IMR-90 (cell line): ENCODE data around the gene CILP. TPM values are rescaled to one million over a fixed set of nuclear protein-coding genes. Genes with fewer than 3 reads are reported as not detected.

Experiments used
- ATAC-seq: fragments of 200-7000 bp; cut with Tn5 transposase; 2 replicates; pipeline ENCODE4 v1.9.1; 2020; ENCODE audit warnings: low read depth, mild to moderate bottlenecking, moderate library complexity
- BruUV-seq: library from RNA; stranded (reverse); fragments of 400-500 nt; replicated peaks from 2 replicates; lab custom pipeline; 2021; lab: Mats Ljungman, UMichigan
- CTCF ChIA-PET: fragments of 300-600 bp; formaldehyde crosslinking; extraction: SDS; loops from one replicate; lab custom pipeline; 2021; ENCODE audit warnings: antibody characterized with exemption; lab: Yijun Ruan, JAX
- POLR2A ChIA-PET: fragments of 300-600 bp; sonication (Branson Sonifier 250); formaldehyde crosslinking; loops from one replicate; lab custom pipeline; 2022; ENCODE audit warnings: antibody characterized with exemption; ENCODE audit not compliant: unreplicated experiment; lab: Charles Lee
- DNase-seq: peaks from one replicate; pipeline ENCODE4 v3.0.0; 2013
- H2AFZ ChIP-seq: replicated peaks from 2 replicates; pipeline ENCODE3; 2013; ENCODE audit warnings: low read length, mild to moderate bottlenecking; ENCODE audit not compliant: poor library complexity
- H2AK5ac ChIP-seq: 2 replicates; pipeline ENCODE4 v1.6.1; 2013; ENCODE audit warnings: low read depth, low read length, inconsistent platforms
- H2AK9ac ChIP-seq: replicated peaks from 2 replicates; pipeline ENCODE3; 2013; ENCODE audit warnings: mild to moderate bottlenecking, low read depth, low read length, moderate library complexity; ENCODE audit not compliant: poor library complexity
- H2BK120ac ChIP-seq: 2 replicates; pipeline ENCODE4 v1.6.1; 2013; ENCODE audit warnings: low read depth, low read length, inconsistent platforms
- H2BK15ac ChIP-seq: 3 replicates; pipeline ENCODE4 v1.6.1; 2013; ENCODE audit warnings: low read depth, low read length, inconsistent platforms
- H2BK20ac ChIP-seq: 2 replicates; pipeline ENCODE4 v1.6.1; 2013; ENCODE audit warnings: low read depth, mild to moderate bottlenecking, inconsistent platforms, low read length, moderate library complexity
- H2BK5ac ChIP-seq: 2 replicates; pipeline ENCODE4 v1.6.1; 2013; ENCODE audit warnings: mild to moderate bottlenecking, low read depth, low read length, inconsistent platforms; ENCODE audit not compliant: poor library complexity, severe bottlenecking
- H3K14ac ChIP-seq: replicated peaks from 2 replicates; pipeline ENCODE4 v1.6.1; 2013; ENCODE audit warnings: low read depth, low read length, inconsistent platforms
- H3K18ac ChIP-seq: 2 replicates; pipeline ENCODE4 v1.6.1; 2013; ENCODE audit warnings: low read depth, low read length, control low read depth
- H3K23ac ChIP-seq: 2 replicates; pipeline ENCODE4 v1.6.1; 2013; ENCODE audit warnings: low read depth, low read length, inconsistent platforms
- H3K27ac ChIP-seq: 2 replicates; pipeline ENCODE4 v1.5.1; 2013; ENCODE audit warnings: mild to moderate bottlenecking, control low read depth, low read length; ENCODE audit not compliant: insufficient read depth
- H3K27me3 ChIP-seq: 2 replicates; pipeline ENCODE4 v1.6.1; 2013; ENCODE audit warnings: low read length; ENCODE audit not compliant: control insufficient read depth, insufficient read depth
- H3K36me3 ChIP-seq: 2 replicates; pipeline ENCODE4 v1.6.1; 2013; ENCODE audit warnings: low read length, mixed read lengths; ENCODE audit not compliant: control insufficient read depth, insufficient read depth
- H3K4ac ChIP-seq: 2 replicates; pipeline ENCODE4 v1.6.1; 2013; ENCODE audit warnings: low read depth, low read length, inconsistent platforms
- H3K4me1 ChIP-seq: 2 replicates; pipeline ENCODE4 v1.6.1; 2013; ENCODE audit warnings: low read length, mixed read lengths; ENCODE audit not compliant: control insufficient read depth, insufficient read depth
- H3K4me2 ChIP-seq: 2 replicates; pipeline ENCODE4 v1.6.1; 2013; ENCODE audit warnings: low read depth, mild to moderate bottlenecking, control low read depth, low read length, moderate library complexity
- H3K4me3 ChIP-seq: 2 replicates; pipeline ENCODE4 v1.5.1; 2013; ENCODE audit warnings: low read depth, mild to moderate bottlenecking, control low read depth, low read length, moderate library complexity; ENCODE audit not compliant: insufficient read depth
- H3K56ac ChIP-seq: 2 replicates; pipeline ENCODE4 v1.6.1; 2013; ENCODE audit warnings: low read length, inconsistent platforms; ENCODE audit not compliant: insufficient read depth; ENCODE audit errors: extremely low read depth
- H3K79me1 ChIP-seq, 2 experiments: 2 replicates each; pipeline ENCODE4 v1.6.1; 2013; ENCODE audit warnings: low read length in 2 of 2, inconsistent platforms in 1 of 2, low read depth in 1 of 2
- H3K9ac ChIP-seq: 2 replicates; pipeline ENCODE4 v1.6.1; 2013; ENCODE audit warnings: low read depth, low read length, control low read depth
- H3K9me1 ChIP-seq: 2 replicates; pipeline ENCODE4 v1.6.1; 2013; ENCODE audit warnings: low read length, inconsistent platforms; ENCODE audit not compliant: insufficient read depth
- H3K9me3 ChIP-seq: 2 replicates; pipeline ENCODE4 v1.6.1; 2013; ENCODE audit warnings: low read length; ENCODE audit not compliant: control insufficient read depth, insufficient read depth
- H4K20me1 ChIP-seq: 2 replicates; pipeline ENCODE4 v1.6.1; 2013; ENCODE audit warnings: low read length, inconsistent platforms; ENCODE audit not compliant: insufficient read depth
- H4K5ac ChIP-seq: 2 replicates; pipeline ENCODE4 v1.6.1; 2013; ENCODE audit warnings: mild to moderate bottlenecking, low read depth, low read length, control low read depth
- H4K8ac ChIP-seq, 2 experiments: 2 replicates each; pipeline ENCODE4 v1.6.1; 2013; ENCODE audit warnings: low read depth in 2 of 2, low read length in 2 of 2, control low read depth in 1 of 2, inconsistent platforms in 1 of 2
- H4K91ac ChIP-seq: 2 replicates; pipeline ENCODE4 v1.6.1; 2013; ENCODE audit warnings: low read depth, low read length, inconsistent platforms; ENCODE audit not compliant: insufficient read depth
- BHLHE40 ChIP-seq: fragments of 150-350 bp; IDR thresholded peaks from 2 replicates; pipeline ENCODE4 v1.6.1; 2016; ENCODE audit warnings: mild to moderate bottlenecking, low read depth, low read length
- CEBPB ChIP-seq: IDR thresholded peaks from 2 replicates; pipeline ENCODE4 v1.6.1; 2012; ENCODE audit warnings: low read depth, low read length, improper control_type of control experiment
- CHD1 ChIP-seq: IDR thresholded peaks from 2 replicates; pipeline ENCODE4 v1.6.1; 2012; ENCODE audit warnings: low read depth, low read length, improper control_type of control experiment
- CTCF ChIP-seq: conservative IDR thresholded peaks from 2 replicates; pipeline ENCODE4 v1.5.1; 2012; ENCODE audit warnings: mild to moderate bottlenecking, low read depth, low read length, improper control_type of control experiment
- ELK1 ChIP-seq: fragments of 150-350 bp; IDR thresholded peaks from 2 replicates; pipeline ENCODE4 v1.6.1; 2016; ENCODE audit warnings: low read depth, mild to moderate bottlenecking, low read length, moderate library complexity, borderline replicate concordance
- FOS ChIP-seq: fragments of 150-350 bp; IDR thresholded peaks from 2 replicates; pipeline ENCODE4 v1.6.1; 2016; ENCODE audit warnings: low read depth, low read length
- MAFK ChIP-seq: IDR thresholded peaks from 2 replicates; pipeline ENCODE4 v1.6.1; 2012; ENCODE audit warnings: low read depth, low read length, improper control_type of control experiment
- MAZ ChIP-seq: IDR thresholded peaks from 2 replicates; pipeline ENCODE4 v1.6.1; 2012; ENCODE audit warnings: low read depth, mild to moderate bottlenecking, low read length, improper control_type of control experiment, moderate library complexity, borderline replicate concordance
- MXI1 ChIP-seq: IDR thresholded peaks from 2 replicates; pipeline ENCODE4 v1.6.1; 2012; ENCODE audit warnings: low read depth, mild to moderate bottlenecking, low read length, moderate library complexity, borderline replicate concordance
- NFE2L2 ChIP-seq: fragments of 150-350 bp; IDR thresholded peaks from 2 replicates; pipeline ENCODE4 v1.6.1; 2016; ENCODE audit warnings: low read depth, mild to moderate bottlenecking, low read length
- POLR2A ChIP-seq: IDR thresholded peaks from 2 replicates; pipeline ENCODE4 v1.6.1; 2012; ENCODE audit warnings: mild to moderate bottlenecking, low read depth, low read length
- RAD21 ChIP-seq: IDR thresholded peaks from 2 replicates; pipeline ENCODE4 v1.6.1; 2012; ENCODE audit warnings: low read length, improper control_type of control experiment
- RCOR1 ChIP-seq: IDR thresholded peaks from 2 replicates; pipeline ENCODE4 v1.6.1; 2012; ENCODE audit warnings: mild to moderate bottlenecking, low read length, improper control_type of control experiment; ENCODE audit not compliant: insufficient replicate concordance
- RFX5 ChIP-seq: IDR thresholded peaks from 2 replicates; pipeline ENCODE4 v1.8.0; 2012; ENCODE audit warnings: low read depth, mild to moderate bottlenecking, low read length, moderate library complexity
- SMC3 ChIP-seq: fragments of 150-350 bp; IDR thresholded peaks from 2 replicates; pipeline ENCODE4 v1.6.1; 2016; ENCODE audit warnings: low read depth, mild to moderate bottlenecking, antibody characterized with exemption, low read length, moderate library complexity
- WGBS, 2 experiments: methylation state at CpG; one replicate each; pipeline versions ENCODE4 v1.1.5 to v1.1.7; 2013; ENCODE audit warnings: missing lambda C conversion rate in 2 of 2; ENCODE audit not compliant: insufficient read length in 1 of 2; ENCODE audit errors: extremely low coverage in 2 of 2; 5-methylcytosine and 5-hydroxymethylcytosine counted together
- dilution Hi-C: fragments of 300-500 bp; cut with HindIII; formaldehyde crosslinking; loops from one replicate; pipeline ENCODE4 v1.14.3; 2018; ENCODE audit warnings: low sequenced_read_pairs; ENCODE audit not compliant: unreplicated experiment
- in situ Hi-C: fragments of 300-500 bp; cut with MboI; formaldehyde crosslinking; loops from 3 replicates; pipeline ENCODE4 v1.14.3; 2019; ENCODE audit warnings: low sequenced_read_pairs, inconsistent platforms, mixed read lengths
- intact Hi-C: fragments of 100-400 bp; cut with micrococcal nuclease; formaldehyde crosslinking; loops from 2 replicates; pipeline ENCODE4 v1.10.0; 2022
- polyA plus RNA-seq, 3 experiments: library from polyadenylated mRNA; depleted of rRNA; stranded (reverse); fragments of >200 nt; gene quantifications; 2 replicates each; pipeline ENCODE4 v1.2.3, GENCODE V29; 2012; ENCODE audit warnings: low replicate concordance in 1 of 3
- total RNA-seq: library from RNA; depleted of rRNA; stranded (reverse); fragments of >200 nt; gene quantifications from 2 replicates; pipeline ENCODE4 v1.2.3, GENCODE V29; 2012
- TF ChIP-seq, protein P1 (sequence below): fragments of 150-350 bp; IDR thresholded peaks from 2 replicates; pipeline ENCODE4 v1.6.1; 2017; ENCODE audit warnings: mild to moderate bottlenecking, antibody characterized with exemption, low read length, low read depth

CILP gene
- total and polyA plus RNA-seq, 2 of the 4 experiments (the other 2 are of a cell fraction): under 0.01 to 0.02 TPM

DNA sequence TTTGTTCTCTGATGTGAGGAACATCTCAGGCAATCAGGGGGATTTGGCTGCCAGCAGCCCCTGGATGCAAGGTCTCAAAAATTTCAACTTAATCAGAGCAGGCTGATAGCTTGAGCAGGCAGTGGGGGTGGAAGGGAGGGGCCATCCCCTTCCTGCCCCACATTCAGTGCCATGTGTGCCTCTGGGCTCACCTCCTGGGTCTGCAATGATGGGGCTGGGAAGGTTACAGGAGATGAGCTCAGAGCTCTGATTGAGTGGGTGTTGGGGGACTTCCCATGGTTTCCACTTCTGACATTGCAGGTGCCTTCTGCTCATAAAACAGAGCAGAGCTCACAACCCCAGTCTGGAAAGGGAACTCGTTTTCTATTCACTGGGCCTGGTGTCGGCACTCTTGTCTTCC is 38.4 kb upstream of the CILP start:
- no TSS peak for BruUV-seq
- Histone ChIP-seq H3K56ac (no peak overlapping the region), H3K23ac (no peak overlapping the region), H3K9me3 (no peaks in the 10 kb centered on the region), H3K4me1 (peaks cover 8% of the 10 kb centered on the region; the same call in 1 of the 2 replicates), H3K4ac (no peak overlapping the region), H3K4me3 (no peak overlapping the region), H2AFZ (no peak overlapping the region), H2AK5ac (no peak overlapping the region), H3K4me2 (no peak overlapping the region), H3K79me1 (no peaks in the 10 kb centered on the region), H4K91ac (no peak overlapping the region), H3K14ac (no peak overlapping the region), H2BK120ac (no peak overlapping the region), H3K36me3 (no peaks in the 10 kb centered on the region), H4K5ac (no peak overlapping the region), H2BK5ac (no peak overlapping the region), H3K27me3 (no peaks in the 10 kb centered on the region), H2BK20ac (no peak overlapping the region), H3K18ac (no peak overlapping the region), H2BK15ac (no peak overlapping the region), H4K20me1 (no peaks in the 10 kb centered on the region), H3K9ac (no peak overlapping the region), H2AK9ac (peak overlapping the region; percentile 5), H3K27ac (no peak overlapping the region), H3K9me1 (peaks cover 15% of the 10 kb centered on the region), H4K8ac (no peak overlapping the region)
- CTCF ChIA-PET: no interaction called here
- POLR2A ChIA-PET: no interaction called here
- no peak for ATAC-seq
- no CpG with 5 or more reads among the region's 2 CpGs for WGBS, 2 experiments
- no peak for TF ChIP-seq CEBPB
- no peak for TF ChIP-seq RFX5
- no peak for TF ChIP-seq MAZ
- no peak for TF ChIP-seq ELK1
- no peak for TF ChIP-seq SMC3
- no peak for TF ChIP-seq MAFK
- TF ChIP-seq, protein P1, sequence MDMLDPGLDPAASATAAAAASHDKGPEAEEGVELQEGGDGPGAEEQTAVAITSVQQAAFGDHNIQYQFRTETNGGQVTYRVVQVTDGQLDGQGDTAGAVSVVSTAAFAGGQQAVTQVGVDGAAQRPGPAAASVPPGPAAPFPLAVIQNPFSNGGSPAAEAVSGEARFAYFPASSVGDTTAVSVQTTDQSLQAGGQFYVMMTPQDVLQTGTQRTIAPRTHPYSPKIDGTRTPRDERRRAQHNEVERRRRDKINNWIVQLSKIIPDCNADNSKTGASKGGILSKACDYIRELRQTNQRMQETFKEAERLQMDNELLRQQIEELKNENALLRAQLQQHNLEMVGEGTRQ: no peak
- TF ChIP-seq POLR2A: no peak
- no peak for TF ChIP-seq BHLHE40
- TF ChIP-seq NFE2L2: no peak
- TF ChIP-seq FOS: no peak
- TF ChIP-seq RCOR1: no peak
- TF ChIP-seq CHD1: no peak
- TF ChIP-seq CTCF: no peak
- no peak for TF ChIP-seq MXI1
- no peak for TF ChIP-seq RAD21
- dilution Hi-C loops (no loop called here), intact Hi-C loops (no loop called here), in situ Hi-C loops (no loop called here)
- DNase-seq: peak; percentile 30
